CD8-positive, alpha-beta memory T cell (primary cell): ENCODE data around the gene ETS2. TPM values are rescaled to one million over a fixed set of nuclear protein-coding genes. Genes with fewer than 3 reads are reported as not detected.
A peak's percentile ranks its signal among the peaks of the same experiment; 100 is the strongest.

Experiments used
- CTCF ChIA-PET: fragments of 350-600 bp; sonication (Branson Sonifier 250); formaldehyde crosslinking; loops from one replicate; lab custom pipeline; 2021; ENCODE audit warnings: antibody characterized with exemption; lab: Charles Lee
- POLR2A ChIA-PET: fragments of 350-600 bp; sonication (Branson Sonifier 250); formaldehyde crosslinking; loops from one replicate; lab custom pipeline; 2021; ENCODE audit warnings: antibody characterized with exemption; lab: Charles Lee
- DNase-seq, 5 donors: peaks; one replicate each; pipeline versions ENCODE4 v3.0.0 to v3.0.0-alpha.2; 2020 to 2022; ENCODE audit warnings: mixed read lengths in 1 of 5
- H3K27ac ChIP-seq: one replicate; pipeline ENCODE4 v1.7.0; 2013; ENCODE audit warnings: low read depth, mild to moderate bottlenecking, low read length, moderate library complexity
- H3K27me3 ChIP-seq: 2 replicates; pipeline ENCODE4 v1.7.0; 2013; ENCODE audit warnings: low read length, mild to moderate bottlenecking; ENCODE audit not compliant: insufficient read depth, poor library complexity, severe bottlenecking
- H3K36me3 ChIP-seq: 2 replicates; pipeline ENCODE4 v1.7.0; 2013; ENCODE audit warnings: mild to moderate bottlenecking, low read length, moderate library complexity; ENCODE audit not compliant: insufficient read depth
- H3K4me1 ChIP-seq: 2 replicates; pipeline ENCODE4 v1.7.0; 2013; ENCODE audit warnings: mild to moderate bottlenecking, low read length, moderate library complexity; ENCODE audit not compliant: insufficient read depth
- H3K4me3 ChIP-seq: 2 replicates; pipeline ENCODE4 v1.7.0; 2013; ENCODE audit warnings: mild to moderate bottlenecking, low read length
- H3K9me3 ChIP-seq: 2 replicates; pipeline ENCODE4 v1.7.0; 2013; ENCODE audit warnings: mild to moderate bottlenecking, low read length
- H3K27ac Mint-ChIP-seq, 8 donors: one replicate each; pipeline ENCODE4 v1.8.0; 2020 to 2021; ENCODE audit warnings: mixed read lengths in 8 of 8, mild to moderate bottlenecking in 6 of 8, inconsistent platforms in 3 of 8, moderate library complexity in 3 of 8
- H3K27me3 Mint-ChIP-seq, 2 donors: one replicate each; pipeline ENCODE4 v1.8.0; 2020 to 2021; ENCODE audit warnings: mixed read lengths in 2 of 2, mild to moderate bottlenecking in 1 of 2, moderate library complexity in 1 of 2
- H3K36me3 Mint-ChIP-seq, 3 donors: one replicate each; pipeline ENCODE4 v1.8.0; 2020 to 2021; ENCODE audit warnings: mixed read lengths in 3 of 3, inconsistent platforms in 1 of 3, mild to moderate bottlenecking in 1 of 3
- H3K4me1 Mint-ChIP-seq, 3 donors: one replicate each; pipeline ENCODE4 v1.8.0; 2020 to 2021; ENCODE audit warnings: mixed read lengths in 3 of 3, inconsistent platforms in 1 of 3, mild to moderate bottlenecking in 1 of 3
- H3K4me3 Mint-ChIP-seq, 7 donors: one replicate each; pipeline ENCODE4 v1.8.0; 2020 to 2021; ENCODE audit warnings: mixed read lengths in 7 of 7, mild to moderate bottlenecking in 6 of 7, moderate library complexity in 4 of 7, inconsistent platforms in 2 of 7
- H3K9me3 Mint-ChIP-seq, 5 donors: one replicate each; pipeline ENCODE4 v1.8.0; 2020 to 2022; ENCODE audit warnings: mixed read lengths in 5 of 5, mild to moderate bottlenecking in 3 of 5, moderate library complexity in 2 of 5, inconsistent platforms in 1 of 5
- polyA plus RNA-seq: library from polyadenylated mRNA; unstranded; fragments of 300-500 nt; fragmentation: Illumina TruSeq; gene quantifications from one replicate; pipeline ENCODE4 v1.2.3, GENCODE V29; 2021
- total RNA-seq, 2 experiments: library from RNA; stranded (reverse); gene quantifications; one replicate each; pipeline ENCODE4 v1.2.3, GENCODE V29; 2021

ETS2 gene
- total and polyA plus RNA-seq, 3 experiments from 2014 or later: 9.7 to 39.7 (median 37.9) TPM

- H3K36me3 Mint-ChIP-seq: peaks cover 0 to 8% (median 0%) of the 10 kb centered on the region in 3 donors
- peak overlapping the region; percentile 76 for H3K4me3 ChIP-seq
- CTCF ChIA-PET: interaction anchor here (0.9 kb wide), 1 partner anchor 36 kb away, joined by 4 read pairs; no protein-coding TSS in a partner anchor
Observed at GRCh38 chr21:38804789-38805327, 871 bp upstream of the ETS2 start.

GRCh38 chr21:38806153-38806941 is 618 bp downstream of the ETS2 start:
- H3K4me3 ChIP-seq: peak overlapping the region; percentile 76
- H3K4me3 Mint-ChIP-seq: peak overlapping the region; percentile 82 to 96 (median 90)
- DNase-seq: peak; percentile 17 to 68 (median 42)
- H3K4me1 Mint-ChIP-seq: peaks cover 22 to 38% (median 36%) of the 10 kb centered on the region in 3 donors
- peaks cover 0 to 20% (median 4%) of the 10 kb centered on the region in 3 donors for H3K36me3 Mint-ChIP-seq
- ChIA-PET CTCF (interaction anchor here (1.2 kb wide), 1 partner anchor 36 kb away, joined by 3 read pairs; no protein-coding TSS in a partner anchor), POLR2A (interaction anchor here (0.6 to 1.0 kb wide), 2 partner anchors 40 to 552 kb away, joined by 4 read pairs; no protein-coding TSS in a partner anchor)
- H3K27me3 ChIP-seq: no peaks in the 10 kb centered on the region
- peak overlapping the region; percentile 52 to 92 (median 85) for H3K27ac Mint-ChIP-seq
- peak overlapping the region; percentile 60 for H3K27ac ChIP-seq
- peaks cover 23% of the 10 kb centered on the region for H3K4me1 ChIP-seq
- H3K9me3 ChIP-seq: no peaks in the 10 kb centered on the region
- peaks cover 0 to 1% of the 10 kb centered on the region in 2 donors for H3K27me3 Mint-ChIP-seq
- H3K9me3 Mint-ChIP-seq: no peaks in the 10 kb centered on the region
- H3K36me3 ChIP-seq: no peaks in the 10 kb centered on the region

More at GRCh38 chr21:38804789-38805327, 871 bp upstream of the ETS2 start:
- POLR2A ChIA-PET: interaction anchor here (1.1 kb wide), 1 partner anchor 37 kb away, joined by 6 read pairs; no protein-coding TSS in a partner anchor
- H3K9me3 Mint-ChIP-seq: no peaks in the 10 kb centered on the region
- H3K9me3 ChIP-seq: no peaks in the 10 kb centered on the region
- no peaks in the 10 kb centered on the region for H3K36me3 ChIP-seq
- peak in 2 of 5 donors; percentile 12 to 17 for DNase-seq
- H3K27ac ChIP-seq: peak overlapping the region; percentile 60
- H3K4me3 Mint-ChIP-seq: peak overlapping the region; percentile 83 to 95 (median 89)
- peaks cover 22 to 32% (median 32%) of the 10 kb centered on the region in 3 donors for H3K4me1 Mint-ChIP-seq
- no peaks in the 10 kb centered on the region for H3K27me3 ChIP-seq
- peaks cover 23% of the 10 kb centered on the region for H3K4me1 ChIP-seq
- H3K27ac Mint-ChIP-seq: peak overlapping the region in 5 of 8 donors; percentile 47 to 67 (median 58)
- peaks cover 3 to 6% of the 10 kb centered on the region in 2 donors for H3K27me3 Mint-ChIP-seq

- CTCF ChIA-PET: interaction anchor here (1.2 kb wide), 2 partner anchors 37 to 56 kb away, joined by 3 to 6 read pairs; no protein-coding TSS in a partner anchor
- Histone ChIP-seq H3K4me3 (peak overlapping the region; percentile 76), H3K27me3 (no peaks in the 10 kb centered on the region), H3K9me3 (no peaks in the 10 kb centered on the region), H3K36me3 (no peaks in the 10 kb centered on the region), H3K4me1 (peaks cover 23% of the 10 kb centered on the region), H3K27ac (peak overlapping the region; percentile 60)
- Mint-ChIP-seq H3K4me3 (peak overlapping the region; percentile 82 to 96 (median 90)), H3K27ac (peak overlapping the region; percentile 52 to 92 (median 85)), H3K36me3 (peaks cover 0 to 25% (median 4%) of the 10 kb centered on the region in 3 donors), H3K27me3 (peaks cover 0 to 1% of the 10 kb centered on the region in 2 donors), H3K9me3 (no peaks in the 10 kb centered on the region), H3K4me1 (peaks cover 22 to 38% (median 36%) of the 10 kb centered on the region in 3 donors)
- no peak for DNase-seq
- POLR2A ChIA-PET: interaction anchor here (0.6 to 0.9 kb wide), 2 partner anchors 40 to 551 kb away, joined by 4 read pairs; no protein-coding TSS in a partner anchor
Observed at GRCh38 chr21:38806942-38807284, 1.2 kb downstream of the ETS2 start.

- Mint-ChIP-seq H3K27ac (peak overlapping the region; percentile 23 to 84 (median 57)), H3K27me3 (peaks cover 0 to 1% of the 10 kb centered on the region in 2 donors), H3K36me3 (peaks cover 0 to 27% (median 6%) of the 10 kb centered on the region in 3 donors), H3K4me3 (peak overlapping the region; percentile 82 to 96 (median 90)), H3K4me1 (peaks cover 22 to 38% (median 36%) of the 10 kb centered on the region in 3 donors), H3K9me3 (no peaks in the 10 kb centered on the region)
- Histone ChIP-seq H3K27me3 (no peaks in the 10 kb centered on the region), H3K4me3 (no peak overlapping the region), H3K9me3 (no peaks in the 10 kb centered on the region), H3K36me3 (no peaks in the 10 kb centered on the region), H3K27ac (no peak overlapping the region), H3K4me1 (peaks cover 23% of the 10 kb centered on the region)
- DNase-seq: no peak
- CTCF ChIA-PET: interaction anchor here (0.7 to 1.8 kb wide), 5 partner anchors 27 to 412 kb away, joined by 3 to 6 read pairs (median 3); no protein-coding TSS in a partner anchor
- POLR2A ChIA-PET: interaction anchor here (0.6 to 0.9 kb wide), 2 partner anchors 41 to 551 kb away, joined by 4 read pairs; no protein-coding TSS in a partner anchor
Observed at GRCh38 chr21:38807441-38807871, 1.7 kb downstream of the ETS2 start.

- CTCF ChIA-PET: interaction anchor here (0.7 to 1.8 kb wide), 5 partner anchors 28 to 411 kb away, joined by 3 to 6 read pairs (median 3); no protein-coding TSS in a partner anchor
- peaks cover 0 to 31% (median 8%) of the 10 kb centered on the region in 3 donors for H3K36me3 Mint-ChIP-seq
- POLR2A ChIA-PET: interaction anchor here (0.9 kb wide), 1 partner anchor 41 kb away, joined by 4 read pairs; no protein-coding TSS in a partner anchor
Observed at GRCh38 chr21:38807986-38808385, 2.3 kb downstream of the ETS2 start.

GRCh38 chr21:38809198-38809878 is 3.6 kb downstream of the ETS2 start:
- H3K27me3 ChIP-seq: no peaks in the 10 kb centered on the region
- peaks cover 3% of the 10 kb centered on the region for H3K36me3 ChIP-seq
- Mint-ChIP-seq H3K36me3 (peaks cover 3 to 43% (median 11%) of the 10 kb centered on the region in 3 donors), H3K4me3 (no peak overlapping the region), H3K27ac (peak overlapping the region in 1 of 8 donors; percentile 17), H3K27me3 (no peaks in the 10 kb centered on the region), H3K4me1 (peaks cover 22 to 36% (median 34%) of the 10 kb centered on the region in 3 donors), H3K9me3 (no peaks in the 10 kb centered on the region)
- CTCF ChIA-PET: interaction anchor here (1.3 to 1.8 kb wide), 2 partner anchors 11 to 29 kb away, joined by 3 read pairs; no protein-coding TSS in a partner anchor
- H3K9me3 ChIP-seq: no peaks in the 10 kb centered on the region
- POLR2A ChIA-PET: no interaction called here
- peaks cover 22% of the 10 kb centered on the region for H3K4me1 ChIP-seq
- H3K27ac ChIP-seq: no peak overlapping the region
- DNase-seq: no peak
- no peak overlapping the region for H3K4me3 ChIP-seq

More at GRCh38 chr21:38807986-38808385, 2.3 kb downstream of the ETS2 start:
- Mint-ChIP-seq H3K27ac (peak overlapping the region in 6 of 8 donors; percentile 11 to 88 (median 65)), H3K4me1 (peaks cover 22 to 38% (median 36%) of the 10 kb centered on the region in 3 donors), H3K27me3 (peaks cover 0 to 1% of the 10 kb centered on the region in 2 donors), H3K9me3 (no peaks in the 10 kb centered on the region), H3K4me3 (peak overlapping the region in 6 of 7 donors; percentile 40 to 94 (median 85))
- no peaks in the 10 kb centered on the region for H3K36me3 ChIP-seq
- no peak for DNase-seq
- no peak overlapping the region for H3K4me3 ChIP-seq
- H3K4me1 ChIP-seq: peaks cover 23% of the 10 kb centered on the region
- H3K9me3 ChIP-seq: no peaks in the 10 kb centered on the region
- H3K27me3 ChIP-seq: no peaks in the 10 kb centered on the region
- no peak overlapping the region for H3K27ac ChIP-seq
